BLaER1 (cell line): Measurements from ENCODE around the gene SENP5.
"Not testable (repeated sequence)": the region's sequence is repeated elsewhere in the genome, so short reads cannot be mapped to it uniquely, and the experiment has no call there.

Source experiments
- H3K27ac ChIP-seq: shearing (Covaris generic); formaldehyde crosslinking; 2 replicates; pipeline ENCODE4 v1.8.1; 2022
- H3K27me3 ChIP-seq: shearing (Covaris generic); formaldehyde crosslinking; 2 replicates; pipeline ENCODE4 v1.8.1; 2022
- H3K36me3 ChIP-seq: shearing (Covaris generic); formaldehyde crosslinking; 2 replicates; pipeline ENCODE4 v1.8.1; 2022
- H3K4me1 ChIP-seq: shearing (Covaris generic); formaldehyde crosslinking; 2 replicates; pipeline ENCODE4 v1.8.1; 2022
- H3K4me2 ChIP-seq: shearing (Covaris generic); formaldehyde crosslinking; 2 replicates; pipeline ENCODE4 v1.8.1; 2022
- H3K4me3 ChIP-seq: shearing (Covaris generic); formaldehyde crosslinking; 2 replicates; pipeline ENCODE4 v1.8.1; 2022
- H3K9ac ChIP-seq: shearing (Covaris generic); formaldehyde crosslinking; 2 replicates; pipeline ENCODE4 v1.8.1; 2022
- H3K9me3 ChIP-seq: shearing (Covaris generic); formaldehyde crosslinking; 2 replicates; pipeline ENCODE4 v1.8.1; 2022
- H4K20me1 ChIP-seq: shearing (Covaris generic); formaldehyde crosslinking; 2 replicates; pipeline ENCODE4 v1.8.1; 2022
- Cebpa-rat ChIP-seq: shearing (Covaris generic); IDR thresholded peaks from 2 replicates; pipeline ENCODE4 v1.8.1; 2022

Gene SENP5

DNA sequence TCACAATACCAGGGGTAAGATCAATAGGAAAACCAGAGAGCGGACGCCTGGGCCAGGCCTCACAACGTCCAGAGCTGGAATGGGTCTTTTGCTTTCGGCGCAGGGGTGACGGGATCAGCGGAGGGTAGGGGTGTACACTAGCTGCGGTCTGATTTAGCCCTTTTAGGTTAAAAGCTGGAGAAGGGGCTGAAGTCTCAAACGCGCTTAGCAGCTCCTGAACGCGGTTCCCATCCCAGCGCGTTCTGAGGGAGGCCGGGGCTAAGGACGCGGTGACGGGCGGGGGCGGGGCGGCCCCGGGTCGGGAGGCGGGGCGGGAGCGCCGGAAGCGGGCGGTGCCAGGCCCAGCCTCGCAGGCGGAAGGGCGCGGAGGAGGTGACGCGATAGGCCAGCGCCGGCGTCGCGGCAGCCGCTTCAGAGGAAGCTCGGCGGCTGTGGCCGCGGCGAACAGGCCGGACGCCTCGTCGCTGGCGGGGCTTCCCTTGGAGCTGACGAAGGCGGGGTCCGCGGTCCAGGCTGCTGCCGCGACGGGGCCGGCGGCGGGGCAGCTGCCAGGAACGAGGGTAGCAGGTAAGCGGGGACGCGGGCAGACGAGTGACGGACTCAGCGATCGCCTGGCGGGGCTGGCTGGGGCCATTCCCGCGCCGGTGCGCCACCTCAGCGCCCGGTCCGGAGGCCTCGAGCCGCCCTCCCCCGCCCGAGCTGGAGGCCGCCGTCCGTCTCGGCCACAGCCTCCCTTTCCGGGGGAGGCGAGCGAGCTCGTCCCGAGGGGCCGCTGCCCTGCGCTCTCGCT, at the start of gene SENP5:
Gene SENP5, plus strand, starts transcription at position 414 of the 790 bp plus-strand sequence. CDS start 17,262 bp downstream, outside the sequence.
- H3K9me3 ChIP-seq, result peaks cover 14% of the 10 kb centered on the region
- H3K4me2 ChIP-seq, result peak within 1 kb of the TSS; percentile 96
- H3K9ac ChIP-seq, result peak within 1 kb of the TSS; percentile 97
- H3K27ac ChIP-seq, result peak within 1 kb of the TSS; percentile 93
- no peaks in the 10 kb centered on the region for H3K27me3 ChIP-seq
- no peak for TF ChIP-seq Cebpa-rat
- H3K4me3 ChIP-seq, result peak within 1 kb of the TSS; percentile 100
- peaks cover 33% of the 10 kb centered on the region for H3K4me1 ChIP-seq
- H4K20me1 ChIP-seq, result peaks cover 50% of the 10 kb centered on the region
- peaks cover 24% of the 10 kb centered on the region for H3K36me3 ChIP-seq

DNA sequence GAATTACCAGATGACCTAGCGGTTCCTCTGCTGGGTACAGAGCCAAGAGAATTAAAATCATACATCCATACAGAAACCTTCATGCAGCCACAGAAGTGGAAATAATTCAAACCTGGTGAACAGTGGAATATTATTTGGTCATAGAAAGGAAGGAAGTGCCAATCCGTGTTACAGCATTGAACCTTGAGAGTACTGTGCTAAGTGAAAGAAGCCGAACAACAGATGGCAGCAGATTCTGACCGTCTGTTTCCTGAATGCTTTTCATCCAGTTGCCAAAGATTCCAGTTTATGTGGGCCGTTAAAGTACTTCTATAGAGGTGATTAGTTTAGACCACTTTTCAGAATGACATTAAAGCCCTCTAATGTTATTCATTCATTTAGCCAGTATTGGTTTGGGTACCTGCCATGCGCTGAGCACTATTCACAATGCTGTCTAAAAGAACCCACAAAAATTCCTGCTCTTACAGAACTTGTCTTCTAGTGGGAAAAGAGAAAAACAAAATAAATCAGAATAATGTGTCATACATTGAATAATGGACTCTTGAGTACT, 45.8 kb upstream of the SENP5 start:
- peaks cover 100% of the 10 kb centered on the region for H3K36me3 ChIP-seq
- H3K27ac ChIP-seq, result no peak overlapping the region
- no peak overlapping the region for H3K9ac ChIP-seq
- H3K4me2 ChIP-seq, result no peak overlapping the region
- no peaks in the 10 kb centered on the region for H3K4me1 ChIP-seq
- H3K9me3 ChIP-seq, result no peaks in the 10 kb centered on the region
- H3K27me3 ChIP-seq, result no peaks in the 10 kb centered on the region
- no peak for TF ChIP-seq Cebpa-rat
- H4K20me1 ChIP-seq, result no peaks in the 10 kb centered on the region
- H3K4me3 ChIP-seq, result no peak overlapping the region

DNA sequence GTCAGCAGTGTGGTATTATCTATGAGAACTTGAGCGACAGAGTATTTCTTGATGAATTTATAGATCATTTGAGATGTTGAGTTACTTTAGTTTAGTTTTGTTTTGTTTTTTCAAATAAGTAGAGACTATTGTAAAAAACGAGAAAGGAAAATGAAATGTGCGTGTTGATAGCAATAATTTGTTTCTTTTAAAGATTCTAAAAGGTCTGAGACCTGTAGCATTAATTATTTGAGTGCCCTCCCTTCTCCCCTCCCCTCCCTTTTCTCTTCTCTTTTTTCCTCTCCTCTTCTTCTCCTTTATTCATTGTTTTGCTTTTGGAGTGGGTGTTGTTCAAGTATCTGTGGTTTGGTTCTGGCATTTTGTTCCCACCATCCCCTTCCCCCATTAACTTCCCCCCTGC, 38.1 kb upstream of the SENP5 start:
- H3K36me3 ChIP-seq, result peaks cover 75% of the 10 kb centered on the region
- not testable (repeated sequence) for H3K27me3 ChIP-seq, H3K9me3 ChIP-seq, H3K4me2 ChIP-seq, H3K4me3 ChIP-seq, H3K9ac ChIP-seq, H3K4me1 ChIP-seq, H3K27ac ChIP-seq, H4K20me1 ChIP-seq

GRCh38 chr3:196835086-196835485, 32.6 kb upstream of the SENP5 start:
- Histone ChIP-seq H3K27me3 (no peaks in the 10 kb centered on the region), H3K9me3 (no peaks in the 10 kb centered on the region), H3K4me3 (no peak overlapping the region), H3K27ac (no peak overlapping the region), H3K36me3 (peaks cover 26% of the 10 kb centered on the region), H3K4me2 (no peak overlapping the region), H4K20me1 (no peaks in the 10 kb centered on the region), H3K9ac (no peak overlapping the region), H3K4me1 (no peaks in the 10 kb centered on the region)
- TF ChIP-seq Cebpa-rat, result no peak

- not testable (repeated sequence) for H3K4me1 ChIP-seq, H4K20me1 ChIP-seq, H3K9ac ChIP-seq, H3K27ac ChIP-seq, H3K4me2 ChIP-seq, H3K9me3 ChIP-seq, H3K27me3 ChIP-seq, H3K4me3 ChIP-seq
- peaks cover 12% of the 10 kb centered on the region for H3K36me3 ChIP-seq
Observed at GRCh38 chr3:196836626-196837025, 31.1 kb upstream of the SENP5 start.

- peaks cover 2% of the 10 kb centered on the region; the same call in 1 of the 2 replicates for H3K36me3 ChIP-seq
- no peak for TF ChIP-seq Cebpa-rat
Observed at GRCh38 chr3:196837819-196838420, 29.8 kb upstream of the SENP5 start.

GRCh38 chr3:196839351-196839750, 28.4 kb upstream of the SENP5 start:
- not testable (repeated sequence) for H3K4me1 ChIP-seq, H3K4me2 ChIP-seq, H3K27ac ChIP-seq, H3K27me3 ChIP-seq, H3K9ac ChIP-seq, H3K36me3 ChIP-seq, H4K20me1 ChIP-seq, H3K4me3 ChIP-seq, H3K9me3 ChIP-seq

More at GRCh38 chr3:196837819-196838420, 29.8 kb upstream of the SENP5 start:
- Histone ChIP-seq H3K9ac (no peak overlapping the region), H3K27ac (no peak overlapping the region), H3K27me3 (no peaks in the 10 kb centered on the region), H3K4me3 (no peak overlapping the region), H3K4me1 (no peaks in the 10 kb centered on the region), H3K4me2 (no peak overlapping the region), H3K9me3 (no peaks in the 10 kb centered on the region), H4K20me1 (no peaks in the 10 kb centered on the region)

DNA sequence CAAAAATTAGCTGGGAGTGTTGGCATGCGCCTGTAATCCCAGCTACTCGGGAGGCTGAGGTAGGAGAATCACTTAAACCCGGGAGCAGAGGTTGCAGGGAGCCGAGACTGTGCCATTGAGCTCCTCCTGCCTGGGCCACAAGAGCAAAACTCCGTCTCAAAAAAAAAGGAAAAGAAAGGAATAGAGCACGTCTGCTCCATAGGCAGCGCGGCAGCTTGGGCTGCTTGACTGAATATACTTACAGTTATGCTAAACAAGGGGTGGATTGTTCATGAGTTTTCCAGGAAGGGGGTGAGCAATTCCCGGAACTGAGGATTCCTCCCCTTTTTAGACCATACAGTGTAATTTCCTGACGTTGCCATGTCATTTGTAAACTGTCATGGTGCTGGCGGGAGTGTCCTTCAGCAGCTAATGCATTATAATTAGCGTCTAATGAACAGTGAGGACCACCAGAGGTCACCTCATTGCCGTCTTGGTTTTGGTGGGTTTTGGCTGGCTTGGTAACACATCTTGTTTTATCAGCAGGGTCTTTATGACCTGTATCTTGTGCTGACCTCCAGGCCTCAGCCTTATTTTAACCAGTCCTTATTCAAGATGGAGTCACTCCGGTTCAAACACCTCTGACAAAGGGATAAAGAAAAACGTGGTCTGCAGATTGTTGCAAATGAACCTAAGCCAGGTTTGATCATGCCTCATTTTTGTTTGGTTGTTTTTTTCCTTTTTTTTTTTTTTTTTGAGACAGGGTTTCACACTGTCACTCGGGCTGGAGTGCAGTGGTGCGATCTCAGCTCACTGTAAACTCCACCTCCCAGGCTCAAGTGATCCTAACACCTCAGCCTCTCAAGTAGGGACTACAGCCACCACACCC, 24.9 kb upstream of the SENP5 start:
- Histone ChIP-seq H3K9me3 (peaks cover 11% of the 10 kb centered on the region; the same call in 1 of the 2 replicates), H3K36me3 (no peaks in the 10 kb centered on the region), H3K27me3 (no peaks in the 10 kb centered on the region), H3K9ac (no peak overlapping the region), H3K4me1 (no peaks in the 10 kb centered on the region), H3K4me3 (no peak overlapping the region), H3K27ac (no peak overlapping the region), H3K4me2 (no peak overlapping the region), H4K20me1 (no peaks in the 10 kb centered on the region)
- TF ChIP-seq Cebpa-rat, result no peak

DNA sequence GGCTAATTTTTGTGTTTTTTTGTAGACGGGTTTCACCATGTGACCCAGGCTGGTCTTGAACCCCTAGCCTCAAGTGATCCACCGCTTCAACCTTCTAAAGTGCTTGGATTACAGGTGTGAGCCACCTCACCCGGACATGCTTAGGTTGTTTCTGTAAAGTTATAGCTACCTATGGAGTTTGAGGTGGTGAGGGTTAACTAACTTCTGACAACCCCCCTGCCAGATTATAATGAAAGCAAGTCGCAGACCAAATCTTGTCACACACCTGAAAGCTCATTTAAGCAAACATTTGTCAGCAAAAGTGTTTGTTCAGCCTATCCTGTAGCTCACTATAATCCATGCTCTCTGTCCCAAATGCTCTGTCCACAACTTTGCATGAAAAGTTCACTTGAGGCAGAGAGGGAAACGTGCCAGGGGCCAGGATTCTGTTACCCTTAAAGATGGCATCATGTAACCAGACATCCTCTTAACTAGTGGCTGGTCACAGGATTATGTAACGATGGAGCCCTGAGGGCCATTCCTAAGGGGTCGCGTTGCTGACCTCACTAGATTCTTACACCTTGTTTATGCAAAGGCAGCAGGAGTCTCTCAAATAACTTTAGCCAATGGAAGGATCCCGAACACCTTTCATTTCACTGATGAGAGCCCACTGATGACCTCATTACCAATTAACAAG, 24.1 kb upstream of the SENP5 start:
- Histone ChIP-seq H3K9ac (no peak overlapping the region), H3K4me3 (no peak overlapping the region), H3K4me1 (no peaks in the 10 kb centered on the region), H4K20me1 (no peaks in the 10 kb centered on the region), H3K9me3 (peaks cover 18% of the 10 kb centered on the region), H3K27ac (no peak overlapping the region), H3K4me2 (no peak overlapping the region), H3K36me3 (no peaks in the 10 kb centered on the region), H3K27me3 (no peaks in the 10 kb centered on the region)
- no peak for TF ChIP-seq Cebpa-rat

GRCh38 chr3:196844235-196845219, 23.2 kb upstream of the SENP5 start:
- H3K27me3 ChIP-seq, H3K4me2 ChIP-seq, H3K9ac ChIP-seq, H3K4me1 ChIP-seq, H3K4me3 ChIP-seq, H4K20me1 ChIP-seq, H3K27ac ChIP-seq, H3K36me3 ChIP-seq: not testable (repeated sequence)
- peaks cover 28% of the 10 kb centered on the region for H3K9me3 ChIP-seq

GRCh38 chr3:196848375-196848774, 19.3 kb upstream of the SENP5 start:
- not testable (repeated sequence) for H3K9ac ChIP-seq, H3K4me2 ChIP-seq, H3K36me3 ChIP-seq, H3K4me1 ChIP-seq, H3K27ac ChIP-seq, H4K20me1 ChIP-seq, H3K4me3 ChIP-seq, H3K27me3 ChIP-seq
- peaks cover 33% of the 10 kb centered on the region for H3K9me3 ChIP-seq
